HepG2 (cell line): ENCODE data around the gene EPM2A. TPM values are rescaled to one million over a fixed set of nuclear protein-coding genes. Genes with fewer than 3 reads are reported as not detected.

Experiments used
- EP300 ChIP-seq, 3 experiments: sonication (generic) in 1 of 3; formaldehyde crosslinking in 1 of 3; IDR thresholded peaks; 2 replicates each; pipeline versions ENCODE4 v1.5.1 to v1.6.1; 2011 to 2020; ENCODE audit warnings: low read depth in 2 of 3, low read length in 2 of 3, borderline replicate concordance in 1 of 3, improper control_type of control experiment in 1 of 3, mild to moderate bottlenecking in 1 of 3, missing genetic modification reagents in 1 of 3, moderate library complexity in 1 of 3
- FOXA3 ChIP-seq: IDR thresholded peaks from 2 replicates; pipeline ENCODE4 v1.6.1; 2016; ENCODE audit warnings: missing genetic modification reagents, missing compliant biosample characterization
- KDM2A ChIP-seq: sonication (generic); formaldehyde crosslinking; IDR thresholded peaks from 2 replicates; pipeline ENCODE4 v1.4.0; 2020; ENCODE audit warnings: low read depth, missing genetic modification reagents, borderline replicate concordance
- SMC3 ChIP-seq: IDR thresholded peaks from 2 replicates; pipeline ENCODE4 v1.6.1; 2011; ENCODE audit warnings: low read length, improper control_type of control experiment
- ZNF350 ChIP-seq: sonication (generic); formaldehyde crosslinking; IDR thresholded peaks from 2 replicates; pipeline ENCODE4 v1.4.0; 2020; ENCODE audit warnings: mild to moderate bottlenecking, low read depth, missing genetic modification reagents, borderline replicate concordance
- ZNF614 ChIP-seq: IDR thresholded peaks from 2 replicates; pipeline ENCODE4 v1.6.1; 2018; ENCODE audit warnings: missing biosample characterization, missing genetic modification reagents, inconsistent platforms, borderline replicate concordance
- polyA plus RNA-seq, 8 experiments: library from polyadenylated mRNA; depleted of rRNA in 3 of 8; stranded (reverse) in 7 of 8; unstranded in 1 of 8; fragments of >200 nt; fragmentation: Illumina TruSeq in 4 of 8; extraction: Trizol in 4 of 8; gene quantifications; 2 replicates each; pipeline versions ENCODE4 v1.2.1 to v1.2.3, GENCODE V29; 2011 to 2016; ENCODE audit warnings: low read depth in 4 of 8, missing spikeins in 1 of 8, mixed read lengths in 1 of 8; ENCODE audit not compliant: insufficient read depth in 1 of 8
- total RNA-seq, 5 experiments: library from RNA; depleted of rRNA; stranded (reverse); fragments of >200 nt; fragmentation: Illumina TruSeq; extraction: Trizol; gene quantifications; 2 replicates each; pipeline ENCODE4 v1.2.3, GENCODE V29; 2016; ENCODE audit warnings: low read depth in 1 of 5
- TF ChIP-seq, protein P1 (sequence below): sonication (generic); formaldehyde crosslinking; IDR thresholded peaks from 2 replicates; pipeline ENCODE4 v1.4.0; 2020; ENCODE audit warnings: missing genetic modification reagents
- TF ChIP-seq, protein P2 (sequence below): sonication (generic); formaldehyde crosslinking; IDR thresholded peaks from 2 replicates; pipeline ENCODE4 v1.9.0; 2021; ENCODE audit warnings: mild to moderate bottlenecking, missing genetic modification reagents
- TF ChIP-seq, protein P3 (sequence below): sonication (generic); formaldehyde crosslinking; IDR thresholded peaks from 2 replicates; pipeline ENCODE4 v1.5.0; 2020; ENCODE audit warnings: mild to moderate bottlenecking, missing genetic modification reagents, borderline replicate concordance
- TF ChIP-seq, protein P4 (sequence below), 2 experiments: fragments of 450-650 bp in 1 of 2; sonication (generic) in 1 of 2; formaldehyde crosslinking; IDR thresholded peaks; 2 replicates each; pipeline versions ENCODE4 v1.5.0 to v1.8.0; 2020 to 2022; ENCODE audit warnings: mild to moderate bottlenecking in 1 of 2, missing genetic modification reagents in 1 of 2

Gene EPM2A
- total and polyA plus RNA-seq, 2 of the 13 experiments (the other 11 are each of a cell fraction or from before 2014, with no cell fraction given), result 4.6 to 9.2 TPM

DNA sequence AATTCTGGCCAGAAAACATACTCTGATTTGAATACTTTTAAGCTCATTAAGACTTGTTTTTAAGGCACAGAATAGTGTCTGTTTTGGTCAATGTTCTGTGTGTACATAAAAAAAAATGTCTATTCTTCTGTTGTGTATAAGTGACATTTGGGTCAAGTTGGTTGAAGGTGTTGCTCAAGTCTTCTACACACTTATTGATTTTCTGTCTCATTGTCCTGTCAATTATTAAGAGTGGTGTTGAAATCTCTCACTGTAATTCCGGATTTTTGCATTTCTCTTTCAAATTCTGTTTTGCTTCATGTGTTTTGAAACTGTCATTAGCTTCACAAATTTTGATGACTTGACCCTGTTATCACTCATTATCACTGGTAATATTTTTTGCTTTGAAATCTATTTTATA, 37.5 kb upstream of the EPM2A start (continued):
- TF ChIP-seq, protein P1, sequence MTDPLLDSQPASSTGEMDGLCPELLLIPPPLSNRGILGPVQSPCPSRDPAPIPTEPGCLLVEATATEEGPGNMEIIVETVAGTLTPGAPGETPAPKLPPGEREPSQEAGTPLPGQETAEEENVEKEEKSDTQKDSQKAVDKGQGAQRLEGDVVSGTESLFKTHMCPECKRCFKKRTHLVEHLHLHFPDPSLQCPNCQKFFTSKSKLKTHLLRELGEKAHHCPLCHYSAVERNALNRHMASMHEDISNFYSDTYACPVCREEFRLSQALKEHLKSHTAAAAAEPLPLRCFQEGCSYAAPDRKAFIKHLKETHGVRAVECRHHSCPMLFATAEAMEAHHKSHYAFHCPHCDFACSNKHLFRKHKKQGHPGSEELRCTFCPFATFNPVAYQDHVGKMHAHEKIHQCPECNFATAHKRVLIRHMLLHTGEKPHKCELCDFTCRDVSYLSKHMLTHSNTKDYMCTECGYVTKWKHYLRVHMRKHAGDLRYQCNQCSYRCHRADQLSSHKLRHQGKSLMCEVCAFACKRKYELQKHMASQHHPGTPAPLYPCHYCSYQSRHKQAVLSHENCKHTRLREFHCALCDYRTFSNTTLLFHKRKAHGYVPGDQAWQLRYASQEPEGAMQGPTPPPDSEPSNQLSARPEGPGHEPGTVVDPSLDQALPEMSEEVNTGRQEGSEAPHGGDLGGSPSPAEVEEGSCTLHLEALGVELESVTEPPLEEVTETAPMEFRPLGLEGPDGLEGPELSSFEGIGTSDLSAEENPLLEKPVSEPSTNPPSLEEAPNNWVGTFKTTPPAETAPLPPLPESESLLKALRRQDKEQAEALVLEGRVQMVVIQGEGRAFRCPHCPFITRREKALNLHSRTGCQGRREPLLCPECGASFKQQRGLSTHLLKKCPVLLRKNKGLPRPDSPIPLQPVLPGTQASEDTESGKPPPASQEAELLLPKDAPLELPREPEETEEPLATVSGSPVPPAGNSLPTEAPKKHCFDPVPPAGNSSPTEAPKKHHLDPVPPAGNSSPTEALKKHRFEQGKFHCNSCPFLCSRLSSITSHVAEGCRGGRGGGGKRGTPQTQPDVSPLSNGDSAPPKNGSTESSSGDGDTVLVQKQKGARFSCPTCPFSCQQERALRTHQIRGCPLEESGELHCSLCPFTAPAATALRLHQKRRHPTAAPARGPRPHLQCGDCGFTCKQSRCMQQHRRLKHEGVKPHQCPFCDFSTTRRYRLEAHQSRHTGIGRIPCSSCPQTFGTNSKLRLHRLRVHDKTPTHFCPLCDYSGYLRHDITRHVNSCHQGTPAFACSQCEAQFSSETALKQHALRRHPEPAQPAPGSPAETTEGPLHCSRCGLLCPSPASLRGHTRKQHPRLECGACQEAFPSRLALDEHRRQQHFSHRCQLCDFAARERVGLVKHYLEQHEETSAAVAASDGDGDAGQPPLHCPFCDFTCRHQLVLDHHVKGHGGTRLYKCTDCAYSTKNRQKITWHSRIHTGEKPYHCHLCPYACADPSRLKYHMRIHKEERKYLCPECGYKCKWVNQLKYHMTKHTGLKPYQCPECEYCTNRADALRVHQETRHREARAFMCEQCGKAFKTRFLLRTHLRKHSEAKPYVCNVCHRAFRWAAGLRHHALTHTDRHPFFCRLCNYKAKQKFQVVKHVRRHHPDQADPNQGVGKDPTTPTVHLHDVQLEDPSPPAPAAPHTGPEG (CRISPR knock-in tag), result no peak
- TF ChIP-seq EP300 (IDR thresholded peaks at IDR 0.05; ENCODE audit: low read depth in 2 of 2, low read length in 2 of 2) (peak in 1 of 2 experiments; percentile 63; a peak in 1 of 4 replicates), EP300 (CRISPR knock-in tag; IDR thresholded peaks at IDR 0.05; ENCODE audit: borderline replicate concordance) (no peak), SMC3 (no peak), FOXA3 (CRISPR knock-in tag) (peak; percentile 78), ZNF614 (CRISPR knock-in tag) (no peak), KDM2A (CRISPR knock-in tag) (no peak), ZNF350 (CRISPR knock-in tag) (no peak)
- TF ChIP-seq, protein P2, sequence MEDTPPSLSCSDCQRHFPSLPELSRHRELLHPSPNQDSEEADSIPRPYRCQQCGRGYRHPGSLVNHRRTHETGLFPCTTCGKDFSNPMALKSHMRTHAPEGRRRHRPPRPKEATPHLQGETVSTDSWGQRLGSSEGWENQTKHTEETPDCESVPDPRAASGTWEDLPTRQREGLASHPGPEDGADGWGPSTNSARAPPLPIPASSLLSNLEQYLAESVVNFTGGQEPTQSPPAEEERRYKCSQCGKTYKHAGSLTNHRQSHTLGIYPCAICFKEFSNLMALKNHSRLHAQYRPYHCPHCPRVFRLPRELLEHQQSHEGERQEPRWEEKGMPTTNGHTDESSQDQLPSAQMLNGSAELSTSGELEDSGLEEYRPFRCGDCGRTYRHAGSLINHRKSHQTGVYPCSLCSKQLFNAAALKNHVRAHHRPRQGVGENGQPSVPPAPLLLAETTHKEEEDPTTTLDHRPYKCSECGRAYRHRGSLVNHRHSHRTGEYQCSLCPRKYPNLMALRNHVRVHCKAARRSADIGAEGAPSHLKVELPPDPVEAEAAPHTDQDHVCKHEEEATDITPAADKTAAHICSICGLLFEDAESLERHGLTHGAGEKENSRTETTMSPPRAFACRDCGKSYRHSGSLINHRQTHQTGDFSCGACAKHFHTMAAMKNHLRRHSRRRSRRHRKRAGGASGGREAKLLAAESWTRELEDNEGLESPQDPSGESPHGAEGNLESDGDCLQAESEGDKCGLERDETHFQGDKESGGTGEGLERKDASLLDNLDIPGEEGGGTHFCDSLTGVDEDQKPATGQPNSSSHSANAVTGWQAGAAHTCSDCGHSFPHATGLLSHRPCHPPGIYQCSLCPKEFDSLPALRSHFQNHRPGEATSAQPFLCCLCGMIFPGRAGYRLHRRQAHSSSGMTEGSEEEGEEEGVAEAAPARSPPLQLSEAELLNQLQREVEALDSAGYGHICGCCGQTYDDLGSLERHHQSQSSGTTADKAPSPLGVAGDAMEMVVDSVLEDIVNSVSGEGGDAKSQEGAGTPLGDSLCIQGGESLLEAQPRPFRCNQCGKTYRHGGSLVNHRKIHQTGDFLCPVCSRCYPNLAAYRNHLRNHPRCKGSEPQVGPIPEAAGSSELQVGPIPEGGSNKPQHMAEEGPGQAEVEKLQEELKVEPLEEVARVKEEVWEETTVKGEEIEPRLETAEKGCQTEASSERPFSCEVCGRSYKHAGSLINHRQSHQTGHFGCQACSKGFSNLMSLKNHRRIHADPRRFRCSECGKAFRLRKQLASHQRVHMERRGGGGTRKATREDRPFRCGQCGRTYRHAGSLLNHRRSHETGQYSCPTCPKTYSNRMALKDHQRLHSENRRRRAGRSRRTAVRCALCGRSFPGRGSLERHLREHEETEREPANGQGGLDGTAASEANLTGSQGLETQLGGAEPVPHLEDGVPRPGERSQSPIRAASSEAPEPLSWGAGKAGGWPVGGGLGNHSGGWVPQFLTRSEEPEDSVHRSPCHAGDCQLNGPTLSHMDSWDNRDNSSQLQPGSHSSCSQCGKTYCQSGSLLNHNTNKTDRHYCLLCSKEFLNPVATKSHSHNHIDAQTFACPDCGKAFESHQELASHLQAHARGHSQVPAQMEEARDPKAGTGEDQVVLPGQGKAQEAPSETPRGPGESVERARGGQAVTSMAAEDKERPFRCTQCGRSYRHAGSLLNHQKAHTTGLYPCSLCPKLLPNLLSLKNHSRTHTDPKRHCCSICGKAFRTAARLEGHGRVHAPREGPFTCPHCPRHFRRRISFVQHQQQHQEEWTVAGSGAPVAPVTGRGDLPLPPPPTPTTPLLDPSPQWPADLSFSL (CRISPR knock-in tag), result no peak
- TF ChIP-seq, protein P3, sequence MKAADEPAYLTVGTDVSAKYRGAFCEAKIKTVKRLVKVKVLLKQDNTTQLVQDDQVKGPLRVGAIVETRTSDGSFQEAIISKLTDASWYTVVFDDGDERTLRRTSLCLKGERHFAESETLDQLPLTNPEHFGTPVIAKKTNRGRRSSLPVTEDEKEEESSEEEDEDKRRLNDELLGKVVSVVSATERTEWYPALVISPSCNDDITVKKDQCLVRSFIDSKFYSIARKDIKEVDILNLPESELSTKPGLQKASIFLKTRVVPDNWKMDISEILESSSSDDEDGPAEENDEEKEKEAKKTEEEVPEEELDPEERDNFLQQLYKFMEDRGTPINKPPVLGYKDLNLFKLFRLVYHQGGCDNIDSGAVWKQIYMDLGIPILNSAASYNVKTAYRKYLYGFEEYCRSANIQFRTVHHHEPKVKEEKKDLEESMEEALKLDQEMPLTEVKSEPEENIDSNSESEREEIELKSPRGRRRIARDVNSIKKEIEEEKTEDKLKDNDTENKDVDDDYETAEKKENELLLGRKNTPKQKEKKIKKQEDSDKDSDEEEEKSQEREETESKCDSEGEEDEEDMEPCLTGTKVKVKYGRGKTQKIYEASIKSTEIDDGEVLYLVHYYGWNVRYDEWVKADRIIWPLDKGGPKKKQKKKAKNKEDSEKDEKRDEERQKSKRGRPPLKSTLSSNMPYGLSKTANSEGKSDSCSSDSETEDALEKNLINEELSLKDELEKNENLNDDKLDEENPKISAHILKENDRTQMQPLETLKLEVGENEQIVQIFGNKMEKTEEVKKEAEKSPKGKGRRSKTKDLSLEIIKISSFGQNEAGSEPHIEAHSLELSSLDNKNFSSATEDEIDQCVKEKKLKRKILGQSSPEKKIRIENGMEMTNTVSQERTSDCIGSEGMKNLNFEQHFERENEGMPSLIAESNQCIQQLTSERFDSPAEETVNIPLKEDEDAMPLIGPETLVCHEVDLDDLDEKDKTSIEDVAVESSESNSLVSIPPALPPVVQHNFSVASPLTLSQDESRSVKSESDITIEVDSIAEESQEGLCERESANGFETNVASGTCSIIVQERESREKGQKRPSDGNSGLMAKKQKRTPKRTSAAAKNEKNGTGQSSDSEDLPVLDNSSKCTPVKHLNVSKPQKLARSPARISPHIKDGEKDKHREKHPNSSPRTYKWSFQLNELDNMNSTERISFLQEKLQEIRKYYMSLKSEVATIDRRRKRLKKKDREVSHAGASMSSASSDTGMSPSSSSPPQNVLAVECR (CRISPR knock-in tag), result no peak
- TF ChIP-seq, protein P4, sequence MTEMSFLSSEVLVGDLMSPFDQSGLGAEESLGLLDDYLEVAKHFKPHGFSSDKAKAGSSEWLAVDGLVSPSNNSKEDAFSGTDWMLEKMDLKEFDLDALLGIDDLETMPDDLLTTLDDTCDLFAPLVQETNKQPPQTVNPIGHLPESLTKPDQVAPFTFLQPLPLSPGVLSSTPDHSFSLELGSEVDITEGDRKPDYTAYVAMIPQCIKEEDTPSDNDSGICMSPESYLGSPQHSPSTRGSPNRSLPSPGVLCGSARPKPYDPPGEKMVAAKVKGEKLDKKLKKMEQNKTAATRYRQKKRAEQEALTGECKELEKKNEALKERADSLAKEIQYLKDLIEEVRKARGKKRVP (CRISPR knock-in tag; IDR thresholded peaks at IDR 0.05), result 0 out of 4 replicates have a peak, but pooled peaks of 1 of the 2 experiments have one; percentile 25
